PFSK-1 (cell line): Measurements from ENCODE around the gene TMEM132D.

Source experiments
- POLR2AphosphoS5 ChIP-seq: IDR thresholded peaks from 2 replicates; pipeline ENCODE4 v1.6.1; 2012; ENCODE audit warnings: low read depth, mild to moderate bottlenecking, control low read depth, low read length, moderate library complexity
- SIN3A ChIP-seq: IDR thresholded peaks from 2 replicates; pipeline ENCODE4 v1.6.1; 2012; ENCODE audit warnings: mild to moderate bottlenecking, low read length, moderate library complexity, borderline replicate concordance; ENCODE audit not compliant: insufficient read depth
- TAF1 ChIP-seq: IDR thresholded peaks from 2 replicates; pipeline ENCODE4 v1.6.1; 2012; ENCODE audit warnings: low read length, control low read depth, borderline replicate concordance; ENCODE audit not compliant: insufficient read depth

GRCh38 chr12:129687731-129688130, 216.1 kb downstream of the TMEM132D start:
- TF ChIP-seq SIN3A (no peak), TAF1 (no peak), POLR2AphosphoS5 (no peak)
